GM18909 (cell line): ENCODE data around the gene SMIM28.
"Not testable (repeated sequence)": the region's sequence is repeated elsewhere in the genome, so short reads cannot be mapped to it uniquely, and the experiment has no call there.

ENCODE experiments used
- ATAC-seq: cut with Tn5 transposase; IDR thresholded peaks from one replicate; pipeline ENCODE4 v1.9.1; 2021; ENCODE audit warnings: mild to moderate bottlenecking; ENCODE audit not compliant: unreplicated experiment, poor library complexity

The SMIM28 gene

DNA sequence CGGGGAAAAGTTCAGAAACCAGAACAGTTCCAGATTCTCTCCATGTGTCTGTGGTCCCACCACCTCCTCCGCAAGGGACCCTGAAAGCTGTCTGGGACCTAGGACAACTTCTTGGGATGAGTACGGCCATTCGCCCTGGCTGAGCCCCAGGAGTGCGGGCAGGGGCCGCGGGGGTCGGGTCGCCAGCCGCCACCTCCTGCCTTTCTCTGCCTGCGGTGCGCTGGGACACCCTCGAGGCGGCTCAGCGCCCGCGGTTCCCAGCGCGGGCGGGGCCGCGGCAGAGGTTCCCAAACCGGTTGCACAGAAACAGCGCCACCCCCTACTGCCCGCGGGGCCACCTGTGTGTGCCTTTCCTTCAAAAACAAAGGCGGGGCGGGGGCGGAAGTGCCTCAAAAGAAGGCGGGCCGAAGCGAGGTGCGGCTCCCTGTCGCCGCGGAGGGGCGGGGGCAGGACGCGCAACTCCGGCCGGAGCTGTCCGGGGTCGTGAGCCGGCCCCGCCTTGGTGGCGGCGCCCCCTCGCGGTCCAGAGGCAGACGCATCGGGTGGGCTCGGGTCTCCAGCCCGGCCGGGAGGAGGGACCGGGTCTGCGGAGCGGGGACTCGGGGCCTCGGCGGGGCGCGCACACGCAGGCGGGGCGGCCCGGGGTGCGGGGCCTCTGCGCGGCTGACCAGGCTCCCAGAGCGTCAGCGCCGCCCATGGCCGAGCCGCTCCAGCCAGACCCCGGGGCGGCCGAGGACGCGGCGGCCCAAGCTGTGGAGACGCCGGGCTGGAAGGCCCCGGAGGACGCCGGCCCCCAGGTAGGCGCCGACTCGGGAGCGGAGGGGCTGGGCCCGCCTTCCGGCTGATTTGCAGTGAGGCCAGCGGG lies 26.3 kb downstream of the SMIM28 start, which contains the start of gene HEBP2:
Gene HEBP2, plus strand, starts transcription at position 423 of the 865 bp plus-strand sequence. Its CDS starts 273 bp downstream, at position 696.
- ATAC-seq: peak; percentile 94

GRCh38 chr6:138404666-138405337 lies 27.1 kb downstream of the SMIM28 start:
- no peak for ATAC-seq

DNA sequence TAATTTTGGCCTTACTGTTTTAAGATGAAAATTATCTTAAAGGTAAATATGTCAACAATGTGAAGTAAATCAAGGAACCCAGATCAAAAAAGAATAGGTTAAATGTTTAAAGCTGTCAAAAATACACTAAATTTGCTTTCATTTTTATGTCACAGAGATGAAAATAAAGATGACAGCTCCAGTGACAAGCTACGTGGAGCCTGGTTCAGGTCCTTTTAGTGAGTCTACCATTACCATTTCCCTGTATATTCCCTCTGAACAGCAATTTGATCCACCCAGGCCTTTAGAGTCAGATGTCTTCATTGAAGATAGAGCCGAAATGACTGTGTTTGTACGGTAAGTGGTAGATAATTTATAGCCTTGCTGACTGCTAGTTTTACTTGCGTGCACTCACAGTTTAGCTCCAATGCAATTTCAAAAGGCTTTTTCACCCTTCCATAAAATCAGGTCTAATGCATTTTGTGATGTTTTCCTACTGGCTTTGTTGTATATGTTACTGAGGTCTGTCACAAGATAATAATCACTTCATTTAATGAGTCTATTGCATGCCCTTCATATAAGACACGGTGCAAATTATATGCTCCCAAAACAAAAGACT lies 28.2 kb downstream of the SMIM28 start:
- ATAC-seq: no peak

- no peak for ATAC-seq
Observed at GRCh38 chr6:138406443-138406842, 28.7 kb downstream of the SMIM28 start.

DNA sequence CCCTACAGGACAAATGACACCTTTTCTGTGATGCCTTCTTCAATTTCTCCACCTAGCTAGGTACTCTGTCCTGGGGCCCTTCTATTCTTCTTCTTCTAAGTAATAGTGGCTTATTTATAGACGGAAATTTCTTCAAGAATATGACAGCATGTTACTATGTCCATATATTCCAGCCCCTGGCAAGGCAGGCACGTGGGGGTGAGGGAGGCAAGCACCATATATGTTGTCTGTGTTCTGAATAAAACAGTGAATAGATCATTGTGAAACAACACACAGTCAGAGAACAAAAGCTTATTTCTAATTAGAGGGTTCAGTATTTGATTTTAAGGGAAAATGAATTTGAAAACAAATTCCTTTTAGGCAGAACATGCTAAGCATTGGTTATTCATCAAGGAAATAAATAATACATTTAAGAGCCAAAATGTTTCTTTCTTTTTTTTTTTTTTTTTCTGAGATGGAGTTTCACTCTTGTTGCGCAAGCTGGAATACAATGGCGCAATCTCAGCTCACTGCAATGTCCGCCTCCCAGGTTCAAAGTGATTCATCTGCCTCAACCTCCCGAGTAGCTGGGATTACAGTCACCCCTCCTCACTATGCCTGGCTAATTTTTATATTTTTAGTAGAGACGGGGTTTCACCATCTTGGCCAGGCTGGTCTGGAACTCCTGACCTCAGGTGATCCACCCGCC lies 32.5 kb downstream of the SMIM28 start:
- no peak for ATAC-seq

GRCh38 chr6:138410972-138411880 lies 33.5 kb downstream of the SMIM28 start:
- ATAC-seq: peak; percentile 54

- ATAC-seq: no peak
Observed at GRCh38 chr6:138415125-138415524, 37.4 kb downstream of the SMIM28 start.

GRCh38 chr6:138416206-138416605 lies 38.5 kb downstream of the SMIM28 start:
- no peak for ATAC-seq

- ATAC-seq: no peak
Observed at GRCh38 chr6:138417493-138418117, 39.9 kb downstream of the SMIM28 start.

- ATAC-seq: no peak
Observed at GRCh38 chr6:138418118-138418742, 40.5 kb downstream of the SMIM28 start.

- ATAC-seq: no peak
Observed at GRCh38 chr6:138419766-138420165, 42.1 kb downstream of the SMIM28 start.

DNA sequence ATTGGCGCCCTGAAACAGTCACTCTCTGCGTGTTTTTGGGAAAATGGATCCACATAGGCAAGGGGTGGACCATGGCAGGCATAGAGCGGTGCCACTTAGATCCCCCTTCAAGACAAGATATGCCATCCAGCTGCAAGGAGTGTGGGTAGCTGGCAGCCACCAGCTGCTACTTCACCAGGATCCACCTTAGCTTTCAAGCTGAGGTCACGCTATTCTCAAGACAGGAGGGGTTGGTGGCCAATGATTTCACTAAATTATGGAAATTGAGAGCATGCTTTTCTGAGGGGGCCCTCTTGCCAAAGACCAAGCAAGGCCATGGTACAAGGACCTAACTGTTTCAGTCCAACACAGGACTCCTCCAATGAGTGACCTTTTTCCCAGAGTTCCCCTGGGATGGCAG lies 42.7 kb downstream of the SMIM28 start:
- ATAC-seq: no peak

DNA sequence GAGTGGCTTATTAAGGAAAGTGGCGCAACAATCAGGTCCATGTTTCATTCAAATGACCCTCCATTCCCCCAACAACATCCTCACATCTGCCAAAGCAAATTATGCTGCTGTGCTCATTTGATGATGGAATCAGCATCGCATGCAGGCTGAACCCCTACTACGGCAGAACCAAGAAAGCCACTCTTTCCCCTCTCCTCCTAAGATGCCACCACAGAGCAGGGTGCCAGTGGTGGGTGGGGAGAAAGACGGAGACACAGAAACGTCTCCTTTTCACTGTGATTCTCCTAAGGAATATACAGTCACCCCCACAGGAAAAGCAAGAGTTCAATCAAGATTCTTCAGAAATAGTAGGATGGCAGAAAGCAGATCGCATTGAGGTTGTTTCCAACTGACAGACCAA lies 43.4 kb downstream of the SMIM28 start:
- no peak for ATAC-seq

- ATAC-seq: no peak
Observed at GRCh38 chr6:138421608-138422007, 43.9 kb downstream of the SMIM28 start.

DNA sequence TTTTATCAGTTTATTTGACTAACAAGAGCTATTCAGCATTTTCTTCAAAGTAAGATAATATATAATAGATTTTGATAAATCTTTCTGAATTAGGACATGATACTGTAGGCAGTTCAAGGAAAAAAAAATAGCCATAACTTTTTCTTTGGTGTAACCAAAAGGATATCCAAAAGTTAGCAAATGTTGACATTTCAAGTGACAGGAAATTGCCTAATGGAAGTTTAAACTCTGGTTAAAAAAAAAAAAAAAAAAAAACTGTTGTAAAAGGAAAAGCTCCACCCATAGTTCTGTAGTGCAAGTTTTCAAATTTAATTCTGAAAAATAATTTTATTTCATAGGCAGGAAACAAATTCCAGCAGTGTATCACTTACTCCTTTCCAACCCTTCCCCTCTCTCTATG lies 45.2 kb downstream of the SMIM28 start:
- ATAC-seq: no peak

DNA sequence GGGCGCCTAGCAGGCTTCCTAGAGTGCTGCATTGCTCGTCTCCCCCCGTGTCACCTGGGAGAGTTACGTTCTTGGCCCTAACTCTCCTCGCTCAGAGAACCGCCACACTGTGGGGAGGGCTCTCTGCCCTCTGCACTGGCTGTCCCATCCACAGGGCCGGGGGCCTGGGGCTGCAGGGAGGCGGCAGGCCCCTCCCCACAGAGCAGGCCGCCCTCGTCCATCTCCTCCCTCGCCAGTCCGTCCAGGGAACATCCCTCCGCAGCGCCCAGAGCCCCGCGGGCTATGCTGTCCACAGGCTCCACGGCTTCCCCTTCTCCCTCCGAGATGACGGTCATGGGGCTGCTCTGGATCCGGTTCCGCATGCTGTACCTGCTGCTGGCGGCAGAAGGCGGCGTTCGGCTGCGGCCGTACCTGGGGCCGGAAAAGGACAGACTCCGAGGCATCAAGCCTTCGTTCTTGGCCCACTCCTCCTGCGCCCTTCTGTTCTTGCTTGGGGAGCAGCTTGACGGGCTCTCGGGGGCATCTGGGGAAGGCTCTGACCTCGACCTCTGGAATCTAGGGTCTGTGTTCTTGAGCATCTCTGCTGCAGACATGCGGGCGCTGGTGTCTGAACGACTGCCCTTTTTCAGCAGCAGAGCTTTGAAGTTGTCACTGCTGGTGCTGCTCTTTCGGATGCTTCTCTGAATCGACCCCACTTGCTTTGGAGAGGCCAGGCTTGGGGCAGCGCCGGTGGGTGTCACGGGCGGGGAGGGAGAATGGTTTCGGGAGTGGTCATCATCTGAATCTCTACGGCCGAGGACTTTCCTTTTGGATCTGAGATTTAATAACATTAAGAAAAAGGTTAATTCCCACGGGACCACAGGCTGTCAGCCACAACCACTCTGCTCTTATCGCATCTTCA lies 46.5 kb downstream of the SMIM28 start:
- no peak for ATAC-seq

GRCh38 chr6:138425256-138425655 lies 47.6 kb downstream of the SMIM28 start:
- not testable (repeated sequence) for ATAC-seq
